Caco-2 (cell line): ENCODE measurements around the gene INTS2. TPM values are rescaled to one million over a fixed set of nuclear protein-coding genes. Genes with fewer than 3 reads are reported as not detected.
"Not testable (repeated sequence)": the region's sequence is repeated elsewhere in the genome, so short reads cannot be mapped to it uniquely, and the experiment has no call there.

ENCODE experiments used
- BruUV-seq: library from RNA; stranded (reverse); fragments of 400-500 nt; replicated peaks from 2 replicates; lab custom pipeline; 2021; lab: Mats Ljungman, UMichigan
- CTCF ChIA-PET: fragments of 300-600 bp; sonication (Branson Sonifier 250); formaldehyde crosslinking; loops from one replicate; lab custom pipeline; 2022; ENCODE audit warnings: antibody characterized with exemption; lab: Charles Lee
- POLR2A ChIA-PET: fragments of 300-600 bp; sonication (Branson Sonifier 250); formaldehyde crosslinking; loops from one replicate; lab custom pipeline; 2022; ENCODE audit warnings: antibody characterized with exemption; lab: Charles Lee
- DNase-seq, 2 experiments: peaks; one replicate each; pipeline versions ENCODE4 v3.0.0 to v3.0.0-alpha.2; 2020 to 2022
- H3K27me3 ChIP-seq: replicated peaks from 2 replicates; pipeline ENCODE4 v1.6.0; 2011; ENCODE audit warnings: low read length; ENCODE audit not compliant: control insufficient read depth, insufficient read depth
- H3K36me3 ChIP-seq: 2 replicates; pipeline ENCODE4 v1.5.1; 2011; ENCODE audit warnings: low read length; ENCODE audit not compliant: control insufficient read depth, insufficient read depth
- H3K4me1 ChIP-seq: fragments of 250-450 bp; sonication (Bioruptor Pico); 2 replicates; pipeline ENCODE4 v1.5.1; 2020; ENCODE audit warnings: mild to moderate bottlenecking
- H3K4me3 ChIP-seq: 2 replicates; pipeline ENCODE4 v1.5.1; 2011; ENCODE audit warnings: low read depth, mild to moderate bottlenecking, control low read depth, low read length
- H3K9me3 ChIP-seq: fragments of 250-450 bp; sonication (Bioruptor Pico); 2 replicates; pipeline ENCODE4 v1.5.1; 2020; ENCODE audit warnings: mild to moderate bottlenecking, moderate library complexity
- H3K27ac Mint-ChIP-seq: one replicate; pipeline ENCODE4 v1.8.0; 2022; ENCODE audit warnings: mixed read lengths; ENCODE audit not compliant: unreplicated experiment
- H3K27me3 Mint-ChIP-seq: one replicate; pipeline ENCODE4 v1.8.0; 2022; ENCODE audit warnings: mixed read lengths; ENCODE audit not compliant: insufficient read depth, unreplicated experiment
- H3K36me3 Mint-ChIP-seq: one replicate; pipeline ENCODE4 v1.8.0; 2022; ENCODE audit warnings: mild to moderate bottlenecking, mixed read lengths; ENCODE audit not compliant: insufficient read depth, unreplicated experiment
- H3K4me1 Mint-ChIP-seq: one replicate; pipeline ENCODE4 v1.8.0; 2022; ENCODE audit warnings: low read depth, mixed read lengths; ENCODE audit not compliant: unreplicated experiment
- H3K4me3 Mint-ChIP-seq: one replicate; pipeline ENCODE4 v1.8.0; 2022; ENCODE audit warnings: mild to moderate bottlenecking, moderate library complexity, mixed read lengths; ENCODE audit not compliant: unreplicated experiment
- H3K9me3 Mint-ChIP-seq: one replicate; pipeline ENCODE4 v1.8.0; 2022; ENCODE audit warnings: mixed read lengths; ENCODE audit not compliant: unreplicated experiment
- intact Hi-C: fragments of 100-400 bp; cut with micrococcal nuclease; formaldehyde crosslinking; loops from one replicate; pipeline ENCODE4 v1.10.0; 2022; ENCODE audit not compliant: unreplicated experiment
- total RNA-seq: library from RNA; stranded (reverse); gene quantifications from 2 replicates; pipeline ENCODE4 v1.2.3, GENCODE V29; 2022
- TF ChIP-seq, protein P1 (sequence below), 2 experiments: fragments of 200-600 bp in 1 of 2; IDR thresholded peaks; 1 replicate in 1 of 2; 2 replicates in 1 of 2; pipeline versions ENCODE4 v1.5.1 to v1.8.0; 2011 to 2022; ENCODE audit warnings: antibody characterized with exemption in 1 of 2, control low read depth in 1 of 2, inconsistent platforms in 1 of 2, low read depth in 1 of 2, low read length in 1 of 2, mild to moderate bottlenecking in 1 of 2, moderate library complexity in 1 of 2; ENCODE audit not compliant: insufficient read depth in 1 of 2, severe bottlenecking in 1 of 2, unreplicated experiment in 1 of 2

The INTS2 gene
- total RNA-seq, 1 experiment from 2014 or later = 20.8 TPM

DNA sequence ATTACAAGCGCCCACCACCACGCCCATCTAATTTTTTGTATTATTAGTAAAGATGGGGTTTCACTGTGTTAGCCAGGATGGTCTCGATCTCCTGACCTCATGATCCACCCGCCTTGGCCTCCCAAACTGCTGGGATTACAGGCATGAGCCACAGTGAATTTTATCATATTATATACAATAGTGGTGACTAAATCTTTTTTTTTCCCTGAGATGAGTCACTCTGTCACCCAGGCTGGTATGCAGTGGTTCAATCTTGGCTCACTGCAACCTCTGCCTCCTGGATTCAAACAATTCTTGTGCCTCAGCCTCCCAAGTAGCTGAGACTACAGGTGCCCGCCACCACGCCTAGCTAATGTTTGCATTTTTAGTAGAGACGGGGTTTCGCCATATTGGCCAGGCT lies 41.9 kb downstream of the INTS2 start:
- H3K4me3 Mint-ChIP-seq, H3K27me3 ChIP-seq, H3K4me3 ChIP-seq, DNase-seq, H3K9me3 Mint-ChIP-seq, CTCF ChIA-PET, intact Hi-C loops, H3K36me3 ChIP-seq, H3K4me1 Mint-ChIP-seq, H3K27me3 Mint-ChIP-seq, H3K9me3 ChIP-seq, H3K4me1 ChIP-seq, POLR2A ChIA-PET, H3K27ac Mint-ChIP-seq, BruUV-seq: not testable (repeated sequence)
- H3K36me3 Mint-ChIP-seq = peaks cover 32% of the 10 kb centered on the region

GRCh38 chr17:61884864-61885263 lies 42.9 kb downstream of the INTS2 start:
- no peaks in the 10 kb centered on the region for H3K9me3 Mint-ChIP-seq
- no TSS peak for BruUV-seq
- no peaks in the 10 kb centered on the region for H3K9me3 ChIP-seq
- CTCF ChIA-PET = no interaction called here
- H3K4me1 Mint-ChIP-seq = no peaks in the 10 kb centered on the region
- no peak for DNase-seq
- POLR2A ChIA-PET = no interaction called here
- H3K27me3 Mint-ChIP-seq = no peaks in the 10 kb centered on the region
- no peaks in the 10 kb centered on the region for H3K4me1 ChIP-seq
- H3K27ac Mint-ChIP-seq = no peak overlapping the region
- no peak overlapping the region for H3K4me3 ChIP-seq
- H3K27me3 ChIP-seq = no peaks in the 10 kb centered on the region
- intact Hi-C loops = no loop called here
- no peaks in the 10 kb centered on the region for H3K36me3 ChIP-seq
- peaks cover 25% of the 10 kb centered on the region for H3K36me3 Mint-ChIP-seq
- H3K4me3 Mint-ChIP-seq = no peak overlapping the region
- TF ChIP-seq, protein P1, sequence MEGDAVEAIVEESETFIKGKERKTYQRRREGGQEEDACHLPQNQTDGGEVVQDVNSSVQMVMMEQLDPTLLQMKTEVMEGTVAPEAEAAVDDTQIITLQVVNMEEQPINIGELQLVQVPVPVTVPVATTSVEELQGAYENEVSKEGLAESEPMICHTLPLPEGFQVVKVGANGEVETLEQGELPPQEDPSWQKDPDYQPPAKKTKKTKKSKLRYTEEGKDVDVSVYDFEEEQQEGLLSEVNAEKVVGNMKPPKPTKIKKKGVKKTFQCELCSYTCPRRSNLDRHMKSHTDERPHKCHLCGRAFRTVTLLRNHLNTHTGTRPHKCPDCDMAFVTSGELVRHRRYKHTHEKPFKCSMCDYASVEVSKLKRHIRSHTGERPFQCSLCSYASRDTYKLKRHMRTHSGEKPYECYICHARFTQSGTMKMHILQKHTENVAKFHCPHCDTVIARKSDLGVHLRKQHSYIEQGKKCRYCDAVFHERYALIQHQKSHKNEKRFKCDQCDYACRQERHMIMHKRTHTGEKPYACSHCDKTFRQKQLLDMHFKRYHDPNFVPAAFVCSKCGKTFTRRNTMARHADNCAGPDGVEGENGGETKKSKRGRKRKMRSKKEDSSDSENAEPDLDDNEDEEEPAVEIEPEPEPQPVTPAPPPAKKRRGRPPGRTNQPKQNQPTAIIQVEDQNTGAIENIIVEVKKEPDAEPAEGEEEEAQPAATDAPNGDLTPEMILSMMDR (IDR thresholded peaks at IDR 0.05; ENCODE audit: insufficient read depth in 1 of 2, low read depth in 1 of 2, low read length in 1 of 2, severe bottlenecking in 1 of 2, unreplicated experiment in 1 of 2) = no peak

DNA sequence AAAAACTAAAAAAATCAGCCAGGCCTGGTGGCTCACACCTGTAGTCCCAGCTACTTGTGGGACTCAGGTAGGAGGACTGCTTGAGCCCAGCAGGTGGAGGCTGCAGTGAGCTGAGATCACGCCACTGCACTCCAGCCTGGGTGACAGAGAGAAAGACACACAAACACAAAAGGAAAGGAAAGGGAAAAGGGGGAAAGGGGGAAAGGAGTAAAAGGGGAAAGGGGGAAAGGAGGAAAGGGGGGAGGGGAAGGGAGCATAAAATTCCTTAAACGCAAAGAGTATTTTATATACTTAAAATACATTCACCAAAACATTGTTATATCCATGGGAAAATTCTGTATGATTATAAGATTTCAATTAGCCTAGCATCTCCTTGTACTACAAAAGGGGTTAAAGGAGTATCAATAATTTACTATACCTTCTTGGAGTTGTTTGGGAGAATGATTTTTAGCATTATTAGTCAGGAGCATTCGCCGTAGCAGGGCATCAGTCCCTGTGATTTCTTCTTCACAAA lies 47.1 kb downstream of the INTS2 start:
- ChIA-PET POLR2A (no interaction called here), CTCF (no interaction called here)
- Histone ChIP-seq H3K4me3 (no peak overlapping the region), H3K27me3 (no peaks in the 10 kb centered on the region), H3K4me1 (no peaks in the 10 kb centered on the region), H3K9me3 (no peaks in the 10 kb centered on the region), H3K36me3 (no peaks in the 10 kb centered on the region)
- H3K27me3 Mint-ChIP-seq = no peaks in the 10 kb centered on the region
- H3K36me3 Mint-ChIP-seq = peaks cover 15% of the 10 kb centered on the region
- TF ChIP-seq, protein P1 (IDR thresholded peaks at IDR 0.05; ENCODE audit: insufficient read depth in 1 of 2, low read depth in 1 of 2, low read length in 1 of 2, severe bottlenecking in 1 of 2, unreplicated experiment in 1 of 2) = no peak
- H3K9me3 Mint-ChIP-seq = no peaks in the 10 kb centered on the region
- no TSS peak for BruUV-seq
- H3K27ac Mint-ChIP-seq = no peak overlapping the region
- no peaks in the 10 kb centered on the region for H3K4me1 Mint-ChIP-seq
- intact Hi-C loops = no loop called here
- no peak for DNase-seq
- no peak overlapping the region for H3K4me3 Mint-ChIP-seq
